Chondrocyte (in vitro differentiated cells): ENCODE measurements around the gene IL3RA. TPM values are rescaled to one million over a fixed set of nuclear protein-coding genes. Genes with fewer than 3 reads are reported as not detected.

ENCODE experiments used
- DNase-seq: peaks from one replicate; pipeline ENCODE4 v3.0.0; 2021; ENCODE audit warnings: mixed read lengths, low spot score
- H3K27ac Mint-ChIP-seq: one replicate; pipeline ENCODE4 v1.8.0; 2021; ENCODE audit warnings: mild to moderate bottlenecking, moderate library complexity, mixed read lengths; ENCODE audit not compliant: unreplicated experiment
- H3K27me3 Mint-ChIP-seq: 2 replicates; pipeline ENCODE4 v1.8.0; 2021; ENCODE audit warnings: low read depth, mixed read lengths
- H3K36me3 Mint-ChIP-seq: 2 replicates; pipeline ENCODE4 v1.8.0; 2021; ENCODE audit warnings: low read depth, mixed read lengths
- H3K4me1 Mint-ChIP-seq: 2 replicates; pipeline ENCODE4 v1.8.0; 2021; ENCODE audit warnings: low read depth, mild to moderate bottlenecking, mixed read lengths
- H3K4me3 Mint-ChIP-seq: one replicate; pipeline ENCODE4 v1.8.0; 2021; ENCODE audit warnings: mild to moderate bottlenecking, moderate library complexity, mixed read lengths; ENCODE audit not compliant: unreplicated experiment
- H3K9me3 Mint-ChIP-seq: 2 replicates; pipeline ENCODE4 v1.8.0; 2021; ENCODE audit warnings: low read depth, mixed read lengths
- total RNA-seq: library from RNA; stranded (reverse); gene quantifications from 3 replicates; pipeline ENCODE4 v1.2.1, GENCODE V29; 2021
- TF ChIP-seq, protein P1 (sequence below): fragments of 200-600 bp; sonication (generic); IDR thresholded peaks from 2 replicates; pipeline ENCODE4 v1.5.0; 2021; ENCODE audit warnings: antibody characterized with exemption, mild to moderate bottlenecking, moderate library complexity

The IL3RA gene
- total RNA-seq, 1 donor from 2014 or later: 0.47 TPM

DNA sequence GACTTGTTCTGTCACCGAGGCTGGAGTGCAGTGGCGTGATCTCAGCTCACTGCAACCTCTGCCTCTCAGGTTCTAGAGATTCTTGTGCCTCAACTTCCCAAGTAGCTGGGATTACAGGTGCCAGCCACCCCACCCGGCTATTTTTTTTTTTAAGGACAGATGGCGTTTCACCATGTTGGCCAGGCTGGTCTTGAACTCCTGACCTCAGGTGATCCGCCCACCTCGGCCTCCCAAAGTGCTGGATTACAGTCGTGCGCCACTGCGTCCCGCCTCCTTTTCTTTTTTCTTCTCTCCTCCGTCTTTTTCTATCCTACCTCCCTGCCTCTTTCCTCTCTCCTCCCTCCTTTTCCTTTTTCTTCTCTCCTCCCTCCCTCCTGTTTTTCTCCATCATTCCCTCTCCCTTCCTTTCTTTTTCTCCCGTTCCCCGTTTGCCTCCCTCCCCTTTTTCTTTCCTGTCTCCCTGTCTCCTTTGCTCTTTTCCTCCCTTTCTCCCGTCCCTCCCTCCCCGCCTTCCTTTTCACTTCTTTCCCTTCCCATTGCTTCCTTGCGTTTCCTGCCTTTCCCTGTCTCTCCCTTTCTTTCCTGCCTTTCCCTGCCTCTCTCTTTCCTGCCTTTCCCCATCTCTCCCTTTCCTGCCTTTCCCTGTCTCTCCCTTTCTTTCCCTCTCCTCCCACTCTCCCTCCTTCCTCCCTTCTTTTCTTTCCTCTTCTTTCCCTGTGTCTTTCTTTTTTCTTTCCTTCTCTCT is 57.5 kb downstream of the IL3RA start:
- peak; percentile 8 for DNase-seq
- H3K4me1 Mint-ChIP-seq: peaks cover 44% of the 10 kb centered on the region
- H3K27ac Mint-ChIP-seq: peak overlapping the region; percentile 79
- TF ChIP-seq, protein P1, sequence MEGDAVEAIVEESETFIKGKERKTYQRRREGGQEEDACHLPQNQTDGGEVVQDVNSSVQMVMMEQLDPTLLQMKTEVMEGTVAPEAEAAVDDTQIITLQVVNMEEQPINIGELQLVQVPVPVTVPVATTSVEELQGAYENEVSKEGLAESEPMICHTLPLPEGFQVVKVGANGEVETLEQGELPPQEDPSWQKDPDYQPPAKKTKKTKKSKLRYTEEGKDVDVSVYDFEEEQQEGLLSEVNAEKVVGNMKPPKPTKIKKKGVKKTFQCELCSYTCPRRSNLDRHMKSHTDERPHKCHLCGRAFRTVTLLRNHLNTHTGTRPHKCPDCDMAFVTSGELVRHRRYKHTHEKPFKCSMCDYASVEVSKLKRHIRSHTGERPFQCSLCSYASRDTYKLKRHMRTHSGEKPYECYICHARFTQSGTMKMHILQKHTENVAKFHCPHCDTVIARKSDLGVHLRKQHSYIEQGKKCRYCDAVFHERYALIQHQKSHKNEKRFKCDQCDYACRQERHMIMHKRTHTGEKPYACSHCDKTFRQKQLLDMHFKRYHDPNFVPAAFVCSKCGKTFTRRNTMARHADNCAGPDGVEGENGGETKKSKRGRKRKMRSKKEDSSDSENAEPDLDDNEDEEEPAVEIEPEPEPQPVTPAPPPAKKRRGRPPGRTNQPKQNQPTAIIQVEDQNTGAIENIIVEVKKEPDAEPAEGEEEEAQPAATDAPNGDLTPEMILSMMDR: no peak
- peaks cover 12% of the 10 kb centered on the region for H3K36me3 Mint-ChIP-seq
- no peaks in the 10 kb centered on the region for H3K9me3 Mint-ChIP-seq
- no peaks in the 10 kb centered on the region for H3K27me3 Mint-ChIP-seq
- H3K4me3 Mint-ChIP-seq: peak overlapping the region; percentile 91

DNA sequence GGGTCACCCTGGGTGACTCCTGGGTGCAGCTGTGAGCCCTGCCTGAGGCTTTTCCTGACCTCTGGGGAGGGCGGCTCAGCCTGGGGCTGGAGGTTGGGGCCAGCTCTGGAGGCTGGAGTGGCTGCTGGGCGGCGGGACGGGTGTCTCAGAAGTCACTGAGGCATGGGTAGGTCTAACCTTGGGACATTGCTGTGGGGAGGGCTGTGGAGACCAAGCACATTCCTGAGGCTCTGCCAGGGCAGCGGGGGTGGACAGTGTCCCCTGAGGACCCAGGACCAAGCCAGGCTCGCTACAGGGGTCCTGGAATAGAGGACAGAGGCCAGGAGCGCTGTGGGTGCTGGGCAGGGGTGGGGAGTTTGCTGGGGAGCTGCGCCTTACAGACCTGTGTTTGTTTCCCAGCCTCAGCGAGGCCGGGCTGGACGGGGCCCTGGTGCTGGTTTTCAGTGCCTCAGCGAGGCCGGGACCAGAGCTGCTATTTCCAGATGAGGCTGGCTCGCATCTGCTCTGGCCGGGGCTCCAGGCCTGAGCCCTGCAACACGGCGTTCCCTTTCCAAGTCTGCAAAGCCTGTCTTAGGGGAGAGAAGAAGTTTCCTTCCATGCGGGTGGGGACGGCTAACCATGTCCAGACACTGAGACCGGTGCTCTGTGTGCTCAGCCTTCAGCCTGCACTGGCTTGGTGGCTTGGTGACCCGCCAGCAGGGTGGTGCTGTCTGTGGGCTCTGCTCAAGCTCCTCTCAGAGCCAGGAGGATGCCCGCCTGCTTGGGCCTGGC is 58.3 kb downstream of the IL3RA start:
- peak; percentile 79 for DNase-seq
- no peaks in the 10 kb centered on the region for H3K9me3 Mint-ChIP-seq
- H3K4me3 Mint-ChIP-seq: peak overlapping the region; percentile 47
- TF ChIP-seq, protein P1: no peak
- peaks cover 44% of the 10 kb centered on the region for H3K4me1 Mint-ChIP-seq
- peak overlapping the region; percentile 51 for H3K27ac Mint-ChIP-seq
- peaks cover 9% of the 10 kb centered on the region for H3K36me3 Mint-ChIP-seq
- H3K27me3 Mint-ChIP-seq: no peaks in the 10 kb centered on the region

DNA sequence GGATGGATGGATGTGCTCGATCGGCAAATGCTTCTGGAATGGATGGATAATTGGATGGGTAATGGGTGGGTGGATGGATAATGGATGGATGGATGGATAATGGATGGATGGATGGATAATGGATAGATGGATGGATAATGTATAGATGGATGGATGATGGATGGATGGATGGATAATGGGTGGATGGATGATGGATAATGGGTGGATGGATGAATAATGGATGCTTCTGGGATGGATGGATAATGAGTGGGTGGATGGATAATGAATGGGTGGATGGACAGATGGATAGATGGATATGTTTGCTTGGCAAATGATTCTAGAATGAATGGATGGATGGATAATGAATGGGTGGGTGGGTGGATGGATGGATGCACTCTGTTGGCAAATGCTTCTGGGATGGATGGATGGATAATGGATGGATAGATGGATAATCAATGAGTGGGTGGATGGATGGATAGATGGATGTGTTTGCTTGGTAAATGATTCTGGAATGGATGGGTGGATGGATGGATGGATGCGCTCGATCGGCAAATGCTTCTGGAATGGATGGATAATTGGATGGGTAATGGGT is 59.1 kb downstream of the IL3RA start:
- Mint-ChIP-seq H3K27ac (no peak overlapping the region), H3K9me3 (no peaks in the 10 kb centered on the region), H3K27me3 (no peaks in the 10 kb centered on the region), H3K4me1 (peaks cover 40% of the 10 kb centered on the region), H3K4me3 (no peak overlapping the region), H3K36me3 (peaks cover 7% of the 10 kb centered on the region)
- TF ChIP-seq, protein P1: no peak
- DNase-seq: no peak

DNA sequence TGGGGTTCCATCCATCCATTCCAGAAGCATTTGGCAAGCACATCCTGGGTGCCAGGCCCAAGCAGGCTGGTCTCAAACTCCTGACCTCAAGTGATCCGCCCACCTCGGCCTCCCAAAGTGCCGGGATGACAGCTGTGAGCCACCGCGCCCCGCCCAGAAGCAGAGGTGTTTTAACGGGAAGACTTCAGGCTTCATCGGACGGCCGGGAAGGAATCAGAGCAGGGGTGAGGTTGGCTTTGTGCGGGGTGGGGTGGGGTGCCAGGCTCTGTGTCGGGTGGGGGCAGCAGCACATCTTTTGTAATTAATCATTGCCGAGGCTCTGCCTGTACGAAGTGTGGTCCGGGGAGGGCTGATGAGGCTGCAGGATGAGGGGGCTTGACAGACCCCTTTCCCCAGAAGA is 60.4 kb downstream of the IL3RA start:
- DNase-seq: peak; percentile 75
- TF ChIP-seq, protein P1: no peak
- H3K4me3 Mint-ChIP-seq: no peak overlapping the region
- H3K4me1 Mint-ChIP-seq: peaks cover 34% of the 10 kb centered on the region
- H3K27ac Mint-ChIP-seq: no peak overlapping the region
- H3K9me3 Mint-ChIP-seq: no peaks in the 10 kb centered on the region
- no peaks in the 10 kb centered on the region for H3K27me3 Mint-ChIP-seq
- H3K36me3 Mint-ChIP-seq: peaks cover 3% of the 10 kb centered on the region

DNA sequence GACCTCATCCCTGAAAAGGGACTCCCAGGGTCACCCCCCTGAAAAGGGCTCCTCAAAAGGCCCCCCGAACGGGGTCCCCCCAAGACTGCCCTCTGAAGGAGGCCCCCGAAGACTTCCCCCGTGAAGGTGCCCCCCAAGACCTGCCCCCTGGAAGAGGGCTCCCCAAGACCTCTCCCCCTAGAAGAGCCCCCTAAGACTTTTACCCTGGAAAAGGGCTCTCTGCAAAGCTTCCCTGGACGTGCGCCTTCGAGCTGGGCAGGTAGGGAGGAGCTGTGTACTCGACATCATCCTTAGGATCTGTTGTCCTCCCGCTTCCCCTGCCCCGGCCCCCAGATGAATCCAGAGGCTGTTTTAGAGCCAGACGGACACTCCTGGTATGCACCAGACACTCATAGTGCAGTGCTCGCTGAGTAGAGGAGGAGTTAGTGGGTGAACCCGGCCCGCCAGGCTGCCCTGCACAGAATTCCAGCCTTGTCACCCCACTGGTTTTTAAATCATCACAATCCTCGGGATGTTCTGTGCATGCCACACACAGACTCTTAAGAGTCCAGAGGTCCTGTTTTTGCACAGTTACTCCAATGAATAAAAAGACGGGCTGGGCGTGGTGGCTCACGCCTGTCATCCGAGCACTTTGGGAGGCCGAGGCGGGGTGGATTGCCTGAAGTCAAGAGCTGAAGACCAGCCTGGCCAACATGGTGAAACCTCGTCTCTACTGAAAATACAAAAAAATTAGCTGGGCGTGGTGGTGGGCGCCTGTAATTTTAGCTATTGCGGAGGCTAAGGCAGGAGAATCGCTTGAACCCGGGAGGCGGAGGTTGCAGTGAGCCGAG is 61.1 kb downstream of the IL3RA start:
- H3K4me1 Mint-ChIP-seq: peaks cover 34% of the 10 kb centered on the region
- peaks cover 3% of the 10 kb centered on the region for H3K36me3 Mint-ChIP-seq
- TF ChIP-seq, protein P1: no peak
- peak; percentile 79 for DNase-seq
- no peak overlapping the region for H3K4me3 Mint-ChIP-seq
- no peaks in the 10 kb centered on the region for H3K9me3 Mint-ChIP-seq
- no peaks in the 10 kb centered on the region for H3K27me3 Mint-ChIP-seq
- H3K27ac Mint-ChIP-seq: no peak overlapping the region
